ENCODE data around the gene NRG2. TPM values are rescaled to one million over a fixed set of nuclear protein-coding genes. Genes with fewer than 3 reads are reported as not detected.

The NRG2 gene
- polyA plus RNA-seq, 5 donors: 6.1 to 10.1 (median 7.4) TPM

- no peak for DNase-seq
These were observed 138.1 kb downstream of the NRG2 start for GRCh38 chr5:139904816-139905661.

DNA sequence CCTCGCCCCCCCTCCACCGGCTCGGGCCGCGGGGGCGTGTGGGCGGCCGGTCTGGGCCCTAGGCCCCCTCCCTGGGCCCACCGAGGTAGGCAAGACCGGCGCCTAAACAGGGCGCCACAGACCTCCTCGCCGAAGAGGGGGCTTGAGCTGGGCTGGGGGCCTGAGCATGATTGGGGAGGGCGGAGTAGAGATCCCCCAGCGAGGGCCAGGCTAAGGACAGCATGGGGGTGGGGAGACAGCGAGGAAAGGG lies 138.6 kb downstream of the NRG2 start:
- no peak for DNase-seq

DNA sequence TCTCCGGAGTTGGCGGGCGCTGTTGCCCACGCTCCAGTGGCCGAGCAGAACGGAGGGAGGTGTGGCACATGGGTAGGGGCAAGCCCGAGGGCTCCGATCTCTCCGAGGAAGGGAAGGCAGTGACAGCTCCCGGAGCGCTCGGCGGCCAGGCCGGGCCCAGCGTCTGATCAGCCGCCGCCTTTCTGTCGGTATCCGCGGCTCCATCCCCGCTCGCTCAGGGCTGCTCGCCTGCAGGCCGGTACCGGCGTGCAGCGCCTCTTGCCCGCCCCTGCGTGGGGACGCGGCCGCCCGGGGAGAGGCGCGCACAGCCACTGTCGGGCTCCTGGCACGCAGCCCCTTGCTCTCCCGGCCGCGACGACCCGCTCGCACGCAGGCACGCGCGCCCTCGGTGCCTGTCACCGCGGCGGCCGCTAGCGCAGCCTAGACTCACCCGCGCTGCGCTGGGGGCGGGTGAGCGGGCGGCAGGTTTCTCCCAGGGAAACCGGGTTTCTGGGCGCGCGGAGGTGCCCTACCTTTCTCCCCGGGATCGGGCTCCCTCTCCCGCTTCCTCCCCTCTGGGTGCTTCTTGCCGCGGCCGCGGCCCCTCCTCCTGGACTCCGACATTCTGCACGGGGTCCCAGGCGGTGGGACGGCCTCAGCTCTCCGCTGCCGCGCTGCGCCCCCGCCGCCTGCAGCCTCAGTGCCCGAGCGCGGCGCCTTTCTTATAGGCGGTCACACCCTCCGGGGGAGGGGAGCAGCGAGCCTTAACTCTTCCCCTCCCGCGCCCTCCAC lies 139.1 kb downstream of the NRG2 start:
- peak; percentile 60 to 71 for DNase-seq

GRCh38 chr5:139903450-139903794 lies 139.7 kb downstream of the NRG2 start:
- no peak for DNase-seq

DNA sequence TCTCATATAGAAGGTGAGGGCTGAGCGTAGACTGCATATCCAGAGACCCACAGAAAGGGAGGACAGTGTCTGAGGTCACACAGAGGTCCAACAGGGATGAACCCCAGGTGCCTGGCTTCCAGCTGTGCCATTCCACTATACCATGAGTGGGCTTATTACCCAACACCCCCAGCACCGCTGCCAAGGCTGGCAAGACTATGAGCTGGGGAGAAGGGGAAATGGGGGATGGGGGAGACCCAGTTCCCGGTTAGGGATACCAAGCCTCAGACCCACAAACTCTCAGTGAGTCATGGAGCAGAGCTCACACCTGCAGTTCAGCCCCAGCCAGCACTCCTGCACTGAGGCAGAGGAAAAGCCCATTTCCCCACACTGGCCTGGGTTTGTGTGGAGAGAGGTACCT lies 141.1 kb downstream of the NRG2 start:
- no peak for DNase-seq

- no peak for DNase-seq
These were observed 141.9 kb downstream of the NRG2 start for GRCh38 chr5:139901251-139901575.

GRCh38 chr5:139900546-139901250 lies 142.4 kb downstream of the NRG2 start:
- no peak for DNase-seq

- DNase-seq: no peak
These were observed 144.1 kb downstream of the NRG2 start for GRCh38 chr5:139898981-139899380.

DNA sequence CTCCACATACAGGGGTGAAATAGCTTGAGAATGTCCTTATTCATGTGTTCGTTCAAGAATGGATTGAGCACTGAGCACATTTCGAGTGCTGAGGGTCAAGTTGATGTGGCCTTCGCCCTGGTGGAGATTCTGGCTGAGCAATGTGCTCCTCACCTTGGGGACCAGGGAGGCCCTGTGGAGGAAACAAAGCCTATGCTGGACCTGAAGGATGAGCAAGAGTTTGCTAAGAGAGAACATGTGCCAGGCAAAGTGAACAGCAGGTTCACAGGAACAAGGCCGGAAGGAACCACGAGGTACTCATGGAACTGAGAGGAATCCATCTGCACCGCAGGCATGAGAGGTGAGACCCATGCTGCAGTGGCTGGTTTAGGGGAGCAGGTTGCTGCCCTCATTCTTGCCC lies 145.1 kb downstream of the NRG2 start:
- DNase-seq: no peak

GRCh38 chr5:139897342-139897741 lies 145.8 kb downstream of the NRG2 start:
- DNase-seq: no peak

- no peak for DNase-seq
These were observed 146.4 kb downstream of the NRG2 start for GRCh38 chr5:139896718-139897117.

- DNase-seq: peak; percentile 53 to 56
These were observed 147.5 kb downstream of the NRG2 start for GRCh38 chr5:139895647-139896046.

DNA sequence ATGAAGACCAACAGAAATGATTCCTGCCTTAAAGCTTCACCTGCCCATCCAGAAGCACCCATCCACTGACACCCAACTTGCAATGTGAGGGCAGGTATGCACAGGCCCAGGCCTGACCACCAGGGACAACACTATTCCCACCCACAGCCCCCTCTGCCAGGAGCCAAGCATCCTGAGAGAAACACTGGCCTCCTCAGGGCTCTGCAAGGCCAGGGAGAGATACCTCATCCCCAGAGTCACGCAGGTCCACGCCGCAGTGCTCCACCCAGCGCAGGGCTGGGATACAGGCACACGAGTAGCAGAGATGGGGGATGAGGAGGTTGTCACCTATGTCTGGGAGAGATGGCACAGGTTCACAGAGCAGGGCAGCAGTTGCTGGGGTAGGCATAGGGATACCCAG lies 148.1 kb downstream of the NRG2 start:
- no peak for DNase-seq

GRCh38 chr5:139893873-139894272 lies 149.2 kb downstream of the NRG2 start:
- no peak for DNase-seq

DNA sequence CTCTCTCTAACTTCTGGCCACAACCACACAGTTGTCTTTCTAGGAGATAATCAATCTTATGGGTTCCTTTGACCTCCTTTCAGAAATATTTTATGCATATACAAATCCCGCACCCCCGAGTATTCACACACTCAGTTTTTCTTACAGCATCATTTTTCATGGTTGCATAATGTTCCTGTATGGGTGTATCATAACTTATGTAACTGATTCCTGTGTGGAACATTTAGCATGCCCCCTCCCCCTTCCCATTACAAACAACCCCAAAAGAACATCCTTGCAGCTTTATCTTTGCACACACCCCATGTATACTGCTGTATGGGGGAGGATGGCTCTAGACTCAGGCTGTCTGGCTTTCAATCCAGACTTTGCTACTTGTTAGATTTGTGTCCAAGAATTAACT lies 153.7 kb downstream of the NRG2 start:
- DNase-seq: no peak

DNA sequence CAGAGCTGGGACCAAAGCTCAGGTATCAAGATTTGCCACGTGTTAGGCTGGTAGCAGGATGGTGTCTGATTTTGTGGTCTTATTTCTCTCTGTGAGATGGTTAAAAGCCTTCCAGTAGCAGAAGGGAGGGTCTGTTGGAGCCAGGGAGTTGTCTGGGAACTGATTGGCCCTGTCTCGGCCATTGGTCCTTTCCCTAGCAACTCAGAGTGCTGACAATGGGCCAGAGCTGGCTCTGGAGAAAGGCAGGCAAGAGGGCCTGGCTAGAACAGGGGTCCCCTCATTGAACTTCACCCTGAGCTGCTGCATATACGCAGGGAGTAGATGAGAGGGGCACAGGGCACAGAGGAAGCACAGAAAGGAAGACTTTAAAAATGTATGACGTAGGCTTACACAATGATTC lies 154.7 kb downstream of the NRG2 start:
- DNase-seq: no peak

DNA sequence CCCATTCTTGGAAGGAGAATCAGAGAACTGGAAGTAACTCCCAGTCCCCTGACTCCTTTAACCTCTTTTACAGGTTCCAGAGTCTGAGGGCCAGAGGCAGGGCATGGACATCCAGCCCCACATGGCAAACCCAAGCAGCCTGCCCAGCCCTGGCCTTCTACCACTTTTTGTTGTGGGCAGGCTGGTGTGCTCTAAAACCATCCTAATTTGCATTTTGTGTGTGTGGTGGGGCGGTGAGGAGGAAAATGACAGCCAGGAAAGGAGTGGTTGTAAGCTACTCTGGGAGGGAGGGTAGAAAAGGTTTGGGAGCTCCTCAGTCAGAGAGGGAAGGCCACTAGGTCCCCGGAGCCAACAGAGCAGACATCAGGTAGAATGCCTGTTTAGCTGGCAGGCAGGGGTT lies 156.9 kb downstream of the NRG2 start:
- DNase-seq: no peak

GRCh38 chr5:139885857-139886208 lies 157.3 kb downstream of the NRG2 start:
- DNase-seq: no peak

- no peak for DNase-seq
These were observed 157.8 kb downstream of the NRG2 start for GRCh38 chr5:139885172-139885856.

GRCh38 chr5:139884734-139885133 lies 158.4 kb downstream of the NRG2 start:
- DNase-seq: no peak

DNA sequence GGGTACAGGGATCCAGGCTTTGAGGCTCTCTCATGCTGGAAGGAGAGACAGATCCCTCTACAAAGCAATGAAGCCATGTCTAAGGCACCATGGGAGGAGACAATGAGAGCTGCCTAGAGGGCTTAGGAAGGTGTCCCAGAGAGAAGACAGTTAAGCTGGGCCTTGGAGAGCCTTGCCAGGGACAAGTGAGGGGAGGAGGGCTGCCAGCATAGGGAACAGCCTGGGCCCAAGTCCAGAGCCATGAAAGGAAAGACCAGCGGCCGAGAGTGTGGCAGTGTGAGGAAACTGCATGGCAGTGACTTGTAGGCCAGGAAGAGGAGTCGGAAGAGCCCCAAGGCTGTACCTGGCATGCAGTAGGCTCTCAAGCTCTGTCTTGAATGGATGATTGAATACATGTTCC lies 159.0 kb downstream of the NRG2 start:
- no peak for DNase-seq

DNA sequence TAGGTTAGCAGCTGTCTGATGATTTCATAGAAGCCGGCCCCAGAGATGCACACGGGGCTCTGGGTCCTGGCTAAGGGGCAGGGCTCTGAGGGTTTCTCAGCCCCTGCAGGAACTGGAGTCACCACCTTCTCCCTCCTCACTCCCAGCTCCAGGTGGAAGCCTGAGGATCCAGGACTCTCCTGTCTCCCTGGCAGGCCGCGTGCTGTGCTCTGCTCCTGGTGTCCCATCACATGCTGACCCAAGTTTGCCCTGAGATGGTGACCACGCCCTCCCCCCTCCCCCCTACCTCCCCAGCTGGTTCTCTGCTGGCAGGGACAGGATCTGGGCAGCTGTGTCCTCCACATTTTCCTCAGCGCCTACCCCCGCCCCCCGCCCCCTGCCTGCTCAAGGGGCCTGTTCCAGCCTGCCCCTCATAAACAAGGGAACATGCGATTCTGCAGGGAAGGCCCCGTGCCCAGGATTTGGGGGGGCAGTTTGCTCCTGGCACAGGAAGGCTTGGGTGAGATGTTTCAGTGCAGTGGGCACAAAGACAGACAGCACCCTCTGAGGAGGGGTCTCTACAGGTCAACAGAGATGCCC lies 160.0 kb downstream of the NRG2 start:
- peak in 1 of 2 donors; percentile 38 for DNase-seq
